Hypothalamus (tissue), 51 donors: ENCODE measurements around the gene PNMA1.

Experiments used
- DNase-seq, 51 donors: peaks; one replicate each; lab custom pipeline; 2025; lab: John Stamatoyannopoulos, UW

The PNMA1 gene

DNA sequence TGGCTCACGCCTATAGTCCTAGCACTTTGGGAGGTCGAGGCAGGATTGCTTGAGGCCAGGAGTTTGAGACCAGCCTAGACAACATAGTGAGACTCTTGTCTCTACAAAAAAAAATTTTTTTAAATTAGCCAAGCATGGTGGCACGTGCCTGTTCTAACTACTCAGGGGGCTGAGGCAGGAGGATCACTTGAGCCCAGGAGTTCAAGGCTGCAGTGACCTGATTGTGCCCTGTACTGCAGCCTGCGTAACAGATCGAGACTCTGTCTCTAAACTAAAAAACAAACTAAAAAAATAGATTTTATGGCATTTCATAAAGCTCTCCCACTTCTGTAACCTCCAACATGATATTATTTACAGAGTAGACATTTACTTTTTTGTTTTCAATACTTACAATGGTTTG is 29.6 kb downstream of the PNMA1 start:
- no peak for DNase-seq

DNA sequence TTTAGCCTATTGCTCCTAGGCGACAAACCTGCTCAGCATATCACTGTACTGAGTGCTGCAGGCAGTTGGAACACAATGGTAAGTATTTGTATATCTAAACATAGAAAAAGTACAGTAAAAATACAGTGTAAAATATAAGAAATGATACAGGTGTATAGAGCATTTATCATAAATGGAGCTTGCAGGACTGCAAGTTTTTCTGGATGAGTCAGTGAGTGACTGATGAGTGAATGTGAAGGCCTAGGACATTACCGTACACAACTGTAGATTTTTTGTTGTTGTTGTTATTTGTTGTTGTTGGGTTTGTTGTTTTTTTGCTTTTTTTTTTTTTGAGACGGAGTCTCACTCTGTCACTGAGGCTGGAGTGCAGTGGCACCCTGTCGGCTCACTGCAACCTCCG is 33.4 kb downstream of the PNMA1 start:
- no peak for DNase-seq

DNA sequence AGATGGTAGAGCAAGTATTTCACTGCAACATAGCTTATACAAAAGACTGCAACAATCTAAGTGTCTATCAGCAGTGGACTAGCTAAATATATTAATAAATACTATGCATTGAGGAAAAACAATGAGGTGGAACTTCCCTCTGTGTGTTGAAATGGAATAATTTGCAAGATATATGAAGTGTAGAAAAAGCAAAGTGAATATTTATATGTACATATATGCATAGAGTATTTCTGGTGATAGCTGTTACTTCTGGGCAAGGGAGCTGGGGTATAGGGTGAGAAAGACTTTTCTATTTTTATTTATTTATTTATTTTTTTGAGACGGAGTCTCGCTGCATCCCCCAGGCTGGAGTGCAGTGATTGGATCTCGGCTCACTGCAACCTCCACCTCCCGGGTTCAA is 35.5 kb downstream of the PNMA1 start:
- DNase-seq: no peak

DNA sequence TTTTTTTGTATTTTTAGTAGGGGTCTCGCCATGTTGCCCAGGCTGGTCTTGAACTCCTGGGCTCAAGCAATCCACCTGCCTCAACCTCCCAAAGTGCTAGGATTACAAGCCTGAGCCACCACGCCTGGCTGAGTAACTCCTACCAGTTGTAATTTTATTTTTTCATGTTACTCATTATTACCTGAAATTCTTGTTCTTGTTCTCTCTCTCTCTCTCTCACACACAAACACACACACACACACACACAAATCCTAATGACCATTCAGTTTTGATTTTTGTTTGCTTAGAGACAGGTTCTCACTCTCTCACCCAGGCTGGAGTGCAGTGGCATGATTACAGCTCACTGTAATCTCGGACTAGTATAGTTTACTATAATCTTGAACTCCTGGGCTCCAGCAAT is 39.2 kb downstream of the PNMA1 start:
- DNase-seq: no peak

DNA sequence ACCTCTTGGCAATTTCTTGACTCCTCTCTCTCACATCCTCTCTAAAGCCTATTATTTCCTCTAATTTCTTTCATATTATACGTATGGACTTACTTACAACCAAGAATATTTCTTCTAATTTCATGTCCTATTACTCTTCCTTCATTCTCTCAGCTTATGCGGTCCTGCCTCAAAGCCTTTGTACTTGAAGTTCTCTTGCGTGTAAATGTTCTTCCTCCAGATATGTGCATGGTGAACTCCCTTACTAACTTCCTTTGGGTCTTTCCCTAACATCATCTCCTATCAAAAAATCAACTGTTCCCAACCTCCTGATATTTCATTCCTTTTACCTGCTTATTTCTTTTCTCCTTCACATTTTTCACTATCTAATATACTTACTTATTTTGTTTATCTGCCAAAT is 46.3 kb downstream of the PNMA1 start:
- DNase-seq: no peak

DNA sequence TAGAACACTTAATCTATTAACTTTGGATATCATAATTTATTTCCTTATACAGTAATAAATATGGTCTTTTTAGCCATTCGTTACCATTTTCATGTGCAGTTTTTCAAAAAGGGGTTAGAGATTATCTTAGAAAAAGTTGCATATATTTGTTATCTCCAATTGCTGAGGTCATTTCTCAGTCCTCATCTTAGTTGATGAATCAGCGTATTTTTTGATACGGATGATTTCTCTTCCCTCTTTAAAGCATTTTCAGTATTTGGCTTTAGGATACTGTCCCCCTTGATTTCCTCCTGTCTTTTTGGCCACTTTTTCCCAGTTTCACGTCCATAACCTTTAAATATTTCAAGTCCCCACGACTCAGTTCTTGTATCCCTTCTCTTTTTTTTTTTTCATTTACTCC is 47.6 kb downstream of the PNMA1 start:
- no peak for DNase-seq

DNA sequence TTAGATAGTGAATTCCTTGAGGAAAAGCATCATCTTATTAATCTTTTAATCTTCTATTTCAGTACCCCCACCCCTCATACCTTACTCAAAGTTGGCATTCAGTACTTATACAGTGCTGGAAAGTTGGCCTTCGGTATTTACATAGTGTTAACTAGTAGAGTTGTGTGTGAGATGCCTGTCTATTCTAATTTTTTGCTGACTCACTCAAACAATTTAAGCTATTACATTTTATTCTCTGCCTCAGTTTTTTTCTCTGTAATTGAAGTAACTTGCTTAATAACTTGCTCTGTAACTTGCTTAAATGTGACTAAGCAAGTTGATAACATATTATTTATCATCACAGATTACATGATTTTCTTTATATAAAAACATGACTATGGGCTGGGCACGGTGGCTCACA is 49.1 kb downstream of the PNMA1 start:
- no peak for DNase-seq

DNA sequence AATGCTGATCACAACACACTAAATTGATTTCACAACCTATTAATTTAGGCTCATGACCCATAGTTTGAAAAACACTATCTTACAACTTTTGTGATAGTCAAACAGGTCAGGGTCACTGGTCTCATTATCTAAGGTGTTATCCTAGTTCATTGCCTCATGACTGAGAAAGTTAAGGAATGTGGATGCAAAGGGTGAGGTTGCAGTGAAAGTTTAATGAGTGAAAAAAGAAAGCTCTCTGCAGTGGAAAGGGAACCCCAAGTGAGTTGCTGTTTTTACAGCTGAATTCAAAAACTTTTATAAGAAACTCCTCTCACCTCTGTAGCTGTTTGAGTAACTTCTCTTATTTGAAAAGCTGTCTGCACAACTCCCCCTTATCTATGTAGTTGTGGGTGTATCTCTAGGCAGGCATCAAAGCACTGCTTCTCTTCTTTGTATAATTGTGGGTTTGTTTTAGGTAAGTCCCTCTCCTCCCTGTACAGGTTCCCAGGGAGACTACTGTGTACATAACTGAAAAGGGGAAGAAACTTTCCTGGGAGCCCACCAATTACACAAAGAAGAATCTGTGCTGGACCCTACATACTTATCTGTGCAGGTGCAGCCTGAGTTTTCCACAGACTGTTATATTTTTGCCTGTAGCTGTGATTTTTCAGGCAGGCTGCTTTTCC is 50.5 kb downstream of the PNMA1 start:
- no peak for DNase-seq

DNA sequence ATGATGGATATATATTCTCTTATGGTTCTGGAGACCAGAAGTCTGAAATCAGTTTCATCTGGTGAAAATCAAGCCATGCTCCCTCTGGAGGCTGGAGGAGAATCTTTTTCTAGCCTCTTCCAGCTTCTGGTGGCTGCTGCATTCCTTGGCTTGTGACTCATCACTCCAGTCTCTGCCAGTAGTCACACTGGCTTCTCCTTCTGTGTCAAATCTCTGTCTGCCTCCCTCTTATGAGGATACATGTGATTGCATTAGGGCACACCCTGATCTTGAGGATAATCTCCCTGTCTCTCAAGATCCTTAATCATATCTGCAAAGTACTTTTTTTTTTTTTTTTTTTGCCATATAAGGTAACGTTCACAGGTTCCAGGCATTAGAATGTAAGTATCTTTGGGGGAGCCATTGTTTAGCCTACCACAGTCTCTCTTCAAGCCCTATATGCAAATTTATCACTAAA is 51.7 kb downstream of the PNMA1 start:
- DNase-seq: no peak

DNA sequence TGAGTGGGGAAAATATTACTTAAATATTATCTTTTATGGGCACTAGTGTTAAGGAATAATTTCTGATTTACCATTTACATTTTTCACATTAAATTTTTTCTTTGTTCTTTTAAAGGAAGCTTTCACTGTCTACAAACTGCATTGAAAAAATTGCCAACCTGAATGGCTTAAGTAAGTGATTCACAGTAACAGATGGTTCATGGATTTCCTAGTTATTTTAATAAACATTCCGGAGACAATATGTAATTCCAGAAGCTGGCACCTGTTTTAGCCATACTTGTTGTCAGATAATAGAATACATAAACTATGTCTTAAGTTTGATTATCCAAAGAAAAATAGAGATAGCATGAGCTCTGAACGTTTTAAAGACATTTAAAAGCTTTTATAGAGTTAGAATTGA is 52.3 kb downstream of the PNMA1 start:
- DNase-seq: no peak
